ENCODE data around the gene PPCDC.

DNA sequence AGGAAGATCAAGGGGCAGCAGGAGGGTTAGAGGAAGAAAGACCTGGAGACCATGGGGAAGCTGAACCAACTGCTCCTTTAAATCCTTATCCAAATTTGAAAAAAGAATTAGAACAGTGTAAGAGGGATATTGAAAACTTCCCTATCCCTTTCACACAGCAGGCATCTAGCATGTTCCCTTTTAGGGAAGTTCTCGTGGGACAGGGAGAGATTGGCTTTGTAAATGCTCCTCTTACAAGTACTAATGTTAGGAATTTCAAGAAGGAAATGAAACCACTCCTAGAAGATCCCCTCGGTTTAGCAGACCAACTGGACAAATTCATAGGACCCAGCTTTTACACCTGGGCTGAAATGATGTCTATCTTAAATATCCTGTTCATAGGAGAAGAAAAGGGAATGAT, 41.5 kb downstream of the PPCDC start:
- TF ChIP-seq, protein P1, sequence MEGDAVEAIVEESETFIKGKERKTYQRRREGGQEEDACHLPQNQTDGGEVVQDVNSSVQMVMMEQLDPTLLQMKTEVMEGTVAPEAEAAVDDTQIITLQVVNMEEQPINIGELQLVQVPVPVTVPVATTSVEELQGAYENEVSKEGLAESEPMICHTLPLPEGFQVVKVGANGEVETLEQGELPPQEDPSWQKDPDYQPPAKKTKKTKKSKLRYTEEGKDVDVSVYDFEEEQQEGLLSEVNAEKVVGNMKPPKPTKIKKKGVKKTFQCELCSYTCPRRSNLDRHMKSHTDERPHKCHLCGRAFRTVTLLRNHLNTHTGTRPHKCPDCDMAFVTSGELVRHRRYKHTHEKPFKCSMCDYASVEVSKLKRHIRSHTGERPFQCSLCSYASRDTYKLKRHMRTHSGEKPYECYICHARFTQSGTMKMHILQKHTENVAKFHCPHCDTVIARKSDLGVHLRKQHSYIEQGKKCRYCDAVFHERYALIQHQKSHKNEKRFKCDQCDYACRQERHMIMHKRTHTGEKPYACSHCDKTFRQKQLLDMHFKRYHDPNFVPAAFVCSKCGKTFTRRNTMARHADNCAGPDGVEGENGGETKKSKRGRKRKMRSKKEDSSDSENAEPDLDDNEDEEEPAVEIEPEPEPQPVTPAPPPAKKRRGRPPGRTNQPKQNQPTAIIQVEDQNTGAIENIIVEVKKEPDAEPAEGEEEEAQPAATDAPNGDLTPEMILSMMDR (IDR thresholded peaks at IDR 0.05) = no peak
- TF ChIP-seq POLR2A (IDR thresholded peaks at IDR 0.05) = no peak
